AG09319 (cell line): ENCODE data around the gene C4BPA.

Source experiments
- DNase-seq: peaks from one replicate; pipeline ENCODE4 v3.0.0-alpha.2; 2010; ENCODE audit warnings: low read depth; ENCODE audit errors: extremely low read depth
- TF ChIP-seq, protein P1 (sequence below): IDR thresholded peaks from 2 replicates; pipeline ENCODE4 v1.5.1; 2011; ENCODE audit warnings: low read depth, mild to moderate bottlenecking, inconsistent platforms, low read length, moderate library complexity

The C4BPA gene

DNA sequence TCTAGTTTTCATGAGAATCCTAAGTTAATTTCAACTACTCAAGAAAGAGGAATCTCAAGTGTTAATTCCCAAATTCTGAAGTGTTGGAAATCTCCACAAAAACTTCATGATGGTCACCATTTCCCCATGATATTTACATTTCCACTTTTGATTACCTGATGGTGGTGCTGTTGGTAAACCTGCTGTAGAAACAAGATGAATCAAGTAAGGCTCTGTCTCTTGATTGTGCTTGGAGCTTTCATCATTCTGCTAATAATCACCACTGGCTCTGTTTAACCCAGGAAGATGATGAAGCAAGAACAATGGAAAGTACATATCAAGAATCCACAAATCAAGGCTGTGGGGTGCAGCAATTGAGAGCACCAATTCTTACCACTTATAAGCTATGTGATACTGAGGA, 77.8 kb downstream of the C4BPA start:
- no peak for DNase-seq
- TF ChIP-seq, protein P1, sequence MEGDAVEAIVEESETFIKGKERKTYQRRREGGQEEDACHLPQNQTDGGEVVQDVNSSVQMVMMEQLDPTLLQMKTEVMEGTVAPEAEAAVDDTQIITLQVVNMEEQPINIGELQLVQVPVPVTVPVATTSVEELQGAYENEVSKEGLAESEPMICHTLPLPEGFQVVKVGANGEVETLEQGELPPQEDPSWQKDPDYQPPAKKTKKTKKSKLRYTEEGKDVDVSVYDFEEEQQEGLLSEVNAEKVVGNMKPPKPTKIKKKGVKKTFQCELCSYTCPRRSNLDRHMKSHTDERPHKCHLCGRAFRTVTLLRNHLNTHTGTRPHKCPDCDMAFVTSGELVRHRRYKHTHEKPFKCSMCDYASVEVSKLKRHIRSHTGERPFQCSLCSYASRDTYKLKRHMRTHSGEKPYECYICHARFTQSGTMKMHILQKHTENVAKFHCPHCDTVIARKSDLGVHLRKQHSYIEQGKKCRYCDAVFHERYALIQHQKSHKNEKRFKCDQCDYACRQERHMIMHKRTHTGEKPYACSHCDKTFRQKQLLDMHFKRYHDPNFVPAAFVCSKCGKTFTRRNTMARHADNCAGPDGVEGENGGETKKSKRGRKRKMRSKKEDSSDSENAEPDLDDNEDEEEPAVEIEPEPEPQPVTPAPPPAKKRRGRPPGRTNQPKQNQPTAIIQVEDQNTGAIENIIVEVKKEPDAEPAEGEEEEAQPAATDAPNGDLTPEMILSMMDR, result no peak; the same call in 1 of the 2 replicates

DNA sequence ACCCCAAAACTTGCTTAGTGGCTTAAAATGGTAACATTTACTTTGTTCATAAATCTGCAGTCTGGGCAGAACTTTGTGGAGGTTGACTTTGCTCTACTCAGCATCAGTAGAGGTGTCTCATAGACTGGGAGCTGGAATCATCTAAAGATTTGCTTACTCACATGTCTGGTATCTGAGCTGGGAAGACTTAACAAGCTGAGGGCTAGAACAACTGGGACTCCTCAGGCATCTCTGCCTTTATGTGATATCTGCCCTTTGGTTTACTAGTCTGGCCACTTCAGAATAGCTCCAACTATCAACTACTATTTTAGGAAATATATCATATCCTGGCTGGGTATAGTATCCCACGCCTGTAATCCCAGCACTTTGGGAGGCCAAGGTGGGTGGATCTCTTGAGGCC, 82.5 kb downstream of the C4BPA start:
- TF ChIP-seq, protein P1, result no peak
- no peak for DNase-seq

DNA sequence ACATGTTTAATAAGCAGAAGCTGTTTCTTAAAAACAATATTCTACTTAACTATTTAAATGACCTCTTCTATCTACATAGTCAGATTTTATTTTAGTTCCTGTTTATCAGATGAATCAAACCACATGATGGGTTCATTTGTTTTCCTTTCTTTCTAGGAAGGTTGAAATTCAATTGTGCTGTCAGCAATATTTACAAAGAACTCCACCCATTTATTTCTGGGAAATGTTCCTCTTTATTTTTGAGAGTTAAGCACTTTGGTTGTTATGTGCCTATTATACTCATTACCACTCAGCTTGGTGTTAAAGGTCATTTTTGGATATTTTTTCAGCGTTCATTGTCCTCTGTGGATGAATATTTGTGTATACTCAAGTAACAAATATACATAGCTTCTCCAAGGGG, 84.9 kb downstream of the C4BPA start:
- no peak for DNase-seq
- TF ChIP-seq, protein P1, result no peak

DNA sequence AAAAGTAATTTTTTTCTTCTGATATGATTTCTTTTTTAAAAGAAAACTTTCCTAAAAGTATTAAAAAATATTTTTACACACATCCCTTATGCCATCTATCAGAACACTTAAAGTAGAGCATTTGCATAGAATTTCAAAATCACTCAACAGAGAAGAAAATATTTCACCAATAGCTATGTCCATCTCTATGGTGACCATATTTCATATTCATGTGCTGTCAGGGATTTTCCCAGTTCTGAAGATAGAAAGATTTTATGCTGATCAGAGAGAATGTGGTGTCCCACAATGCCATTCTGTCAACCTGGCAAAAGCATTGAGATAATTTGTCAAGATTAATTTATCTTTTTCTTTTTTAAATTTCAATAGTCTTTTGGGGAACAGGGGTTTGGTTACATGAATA, 87.0 kb downstream of the C4BPA start:
- DNase-seq, result no peak
- TF ChIP-seq, protein P1, result no peak

DNA sequence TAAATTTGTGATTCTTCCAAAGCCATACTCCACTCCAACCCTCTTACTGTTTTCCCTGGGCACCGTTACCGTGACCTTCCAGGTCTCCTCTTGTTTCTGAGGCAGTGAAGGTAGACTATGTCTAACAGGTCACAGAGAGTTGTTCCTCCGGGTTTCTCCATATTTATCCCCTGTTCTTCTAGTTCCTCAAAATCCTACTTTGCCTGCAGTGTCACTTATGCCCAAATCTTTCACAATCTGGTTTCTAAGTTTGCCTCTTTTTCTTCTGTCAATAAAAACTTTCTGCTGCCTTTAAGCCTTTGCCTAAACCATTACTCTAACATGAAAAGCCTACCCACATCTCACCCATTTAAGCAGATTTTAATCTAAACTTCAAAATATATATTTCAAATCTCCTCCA, 87.7 kb downstream of the C4BPA start:
- TF ChIP-seq, protein P1, result no peak
- no peak for DNase-seq

DNA sequence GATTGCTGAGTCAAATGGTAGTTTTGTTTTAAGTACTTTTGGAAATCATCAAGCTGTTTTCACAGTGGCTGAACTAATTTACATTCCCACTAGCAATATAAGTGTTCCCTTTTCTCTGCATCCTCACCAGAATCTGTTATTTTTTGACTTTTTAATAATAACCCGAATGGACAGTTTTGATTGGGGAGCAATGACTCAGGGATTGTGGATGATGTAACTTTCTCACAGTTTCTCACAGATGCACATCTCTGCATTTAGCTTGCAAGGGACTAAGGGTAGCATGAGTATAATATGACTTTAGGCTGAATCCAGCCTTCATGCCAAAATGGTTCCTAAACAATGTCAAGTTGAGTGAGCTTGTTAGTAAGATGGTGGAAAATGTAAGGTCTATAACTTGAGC, 90.2 kb downstream of the C4BPA start:
- TF ChIP-seq, protein P1, result no peak
- no peak for DNase-seq
